Endothelial cell of umbilical vein (primary cell): Measurements from ENCODE around the gene LHFPL6. TPM values are rescaled to one million over a fixed set of nuclear protein-coding genes. Genes with fewer than 3 reads are reported as not detected.

Source experiments
- BruUV-seq: library from RNA; stranded (reverse); fragments of 400-500 nt; replicated peaks from 2 replicates; lab custom pipeline; 2021; lab: Mats Ljungman, UMichigan
- CTCF ChIA-PET: fragments of 300-600, 350-600 bp; sonication (Branson Sonifier 250); formaldehyde crosslinking; loops from one replicate; lab custom pipeline; 2021; ENCODE audit warnings: antibody characterized with exemption, inconsistent platforms; lab: Charles Lee
- POLR2A ChIA-PET: fragments of 300-600, 350-600 bp; sonication (Branson Sonifier 250); formaldehyde crosslinking; loops from one replicate; lab custom pipeline; 2021; ENCODE audit warnings: antibody characterized with exemption, inconsistent platforms; lab: Charles Lee
- DNase-seq: peaks from one replicate; pipeline ENCODE4 v3.0.0-alpha.2; 2011; ENCODE audit warnings: low read depth, low spot score
- FAIRE-seq: peaks from 2 replicates; lab custom pipeline; 2011; peaks lifted over from hg19 to GRCh38; lab: Jason Lieb, UNC
- H2AFZ ChIP-seq: 2 replicates; pipeline ENCODE4 v1.6.0; 2012; ENCODE audit warnings: low read depth, low read length, control low read depth, inconsistent platforms
- H3K27ac ChIP-seq: 2 replicates; pipeline ENCODE4 v1.5.1; 2011; ENCODE audit warnings: low read depth, mild to moderate bottlenecking, control low read depth, low read length, moderate library complexity; ENCODE audit not compliant: insufficient read depth
- H3K27me3 ChIP-seq, 2 experiments: 2 replicates each; pipeline versions ENCODE4 v1.6.0 to v1.6.1; 2011; ENCODE audit warnings: low read length in 2 of 2, mixed read lengths in 1 of 2; ENCODE audit not compliant: control insufficient read depth in 2 of 2, insufficient read depth in 2 of 2
- H3K36me3 ChIP-seq, 2 experiments: 2 replicates in 1 of 2; 3 replicates in 1 of 2; pipeline ENCODE4 v1.5.1; 2011; ENCODE audit warnings: low read length in 2 of 2, mild to moderate bottlenecking in 1 of 2, moderate library complexity in 1 of 2; ENCODE audit not compliant: control insufficient read depth in 2 of 2, insufficient read depth in 2 of 2; ENCODE audit errors: extremely low read depth in 1 of 2
- H3K4me1 ChIP-seq: 3 replicates; pipeline ENCODE4 v1.5.1; 2011; ENCODE audit warnings: mild to moderate bottlenecking, low read length; ENCODE audit not compliant: control insufficient read depth, insufficient read depth; ENCODE audit errors: extremely low read depth
- H3K4me2 ChIP-seq: 2 replicates; pipeline ENCODE4 v1.6.1; 2011; ENCODE audit warnings: low read length, control low read depth, mixed read lengths; ENCODE audit not compliant: insufficient read depth
- H3K4me3 ChIP-seq, 3 experiments: fragments of 200-600 bp in 1 of 3; sonication (generic), shearing (Covaris generic) in 1 of 3; replicated peaks in 1 of 3; 2 replicates each; pipeline ENCODE4 v1.5.1; 2011 to 2016; ENCODE audit warnings: control low read depth in 3 of 3, low read length in 3 of 3, mild to moderate bottlenecking in 2 of 3, inconsistent platforms in 1 of 3, low read depth in 1 of 3, moderate library complexity in 1 of 3; ENCODE audit not compliant: insufficient read depth in 1 of 3
- H3K79me2 ChIP-seq: 2 replicates; pipeline ENCODE4 v1.6.0; 2012; ENCODE audit warnings: low read length, inconsistent platforms; ENCODE audit not compliant: control insufficient read depth, insufficient read depth
- H3K9ac ChIP-seq: replicated peaks from 2 replicates; pipeline ENCODE3; 2011; ENCODE audit warnings: low read length, control low read depth; ENCODE audit not compliant: insufficient read depth; ENCODE audit errors: extremely low read depth
- H3K9me1 ChIP-seq: replicated peaks from 3 replicates; pipeline ENCODE4 v1.6.0; 2011; ENCODE audit warnings: mild to moderate bottlenecking, low read length; ENCODE audit not compliant: control insufficient read depth, insufficient read depth; ENCODE audit errors: extremely low read depth
- H3K9me3 ChIP-seq: replicated peaks from 2 replicates; pipeline ENCODE4 v1.5.1; 2012; ENCODE audit warnings: low read length, inconsistent platforms; ENCODE audit not compliant: control insufficient read depth, insufficient read depth
- H4K20me1 ChIP-seq: replicated peaks from 2 replicates; pipeline ENCODE3; 2011; ENCODE audit warnings: mild to moderate bottlenecking, low read length; ENCODE audit not compliant: control insufficient read depth, insufficient read depth; ENCODE audit errors: extremely low read depth
- CTCF ChIP-seq, 2 donors: IDR thresholded peaks; 1 replicate in 1 of 2; 2 replicates in 1 of 2; pipeline ENCODE4 v1.5.1; 2011; ENCODE audit warnings: low read length in 2 of 2, mild to moderate bottlenecking in 2 of 2, moderate library complexity in 2 of 2, control low read depth in 1 of 2, inconsistent platforms in 1 of 2, low read depth in 1 of 2; ENCODE audit not compliant: insufficient read depth in 1 of 2; ENCODE audit errors: extremely low read depth in 1 of 2
- EZH2 ChIP-seq: IDR thresholded peaks from 2 replicates; pipeline ENCODE4 v1.6.1; 2012; ENCODE audit warnings: borderline replicate concordance, low read depth, mild to moderate bottlenecking, moderate library complexity, low read length, inconsistent platforms; ENCODE audit not compliant: severe bottlenecking
- FOS ChIP-seq: IDR thresholded peaks from 2 replicates; pipeline ENCODE4 v1.6.1; 2011; ENCODE audit warnings: mild to moderate bottlenecking, low read length, moderate library complexity, borderline replicate concordance; ENCODE audit not compliant: insufficient read depth
- JUN ChIP-seq: IDR thresholded peaks from 2 replicates; pipeline ENCODE4 v1.6.1; 2011; ENCODE audit warnings: borderline replicate concordance, low read depth; ENCODE audit not compliant: insufficient read length, insufficient read depth
- MAX ChIP-seq: IDR thresholded peaks from 2 replicates; pipeline ENCODE4 v1.6.1; 2011; ENCODE audit not compliant: insufficient read depth, insufficient read length
- MYC ChIP-seq: IDR thresholded peaks from one replicate; pipeline ENCODE4 v1.6.1; 2011; ENCODE audit warnings: mild to moderate bottlenecking, low read depth, low read length
- POLR2A ChIP-seq: IDR thresholded peaks from 2 replicates; pipeline ENCODE4 v1.6.1; 2012; ENCODE audit warnings: low read depth, mild to moderate bottlenecking, control low read depth, low read length
- POLR2AphosphoS5 ChIP-seq: IDR thresholded peaks from 2 replicates; pipeline ENCODE4 v1.6.1; 2012; ENCODE audit warnings: low read depth, mild to moderate bottlenecking, control low read depth, low read length, moderate library complexity; ENCODE audit not compliant: insufficient read depth
- dilution Hi-C: fragments of 300-500 bp; cut with MboI; formaldehyde crosslinking; loops from one replicate; pipeline ENCODE4 v1.15.0; 2019; ENCODE audit warnings: low sequenced_read_pairs; ENCODE audit not compliant: extremely low pct_ligation_motif_present
- intact Hi-C: fragments of 100-400 bp; cut with micrococcal nuclease; formaldehyde crosslinking; loops from one replicate; pipeline ENCODE4 v1.10.0; 2022
- polyA plus RNA-seq, 4 experiments: library from polyadenylated mRNA; depleted of rRNA in 3 of 4; stranded (reverse) in 3 of 4; unstranded in 1 of 4; fragments of >200 nt; gene quantifications; 2 replicates each; pipeline versions ENCODE4 v1.2.1 to v1.2.3, GENCODE V29; 2011 to 2012; ENCODE audit warnings: missing spikeins in 1 of 4
- total RNA-seq: library from RNA; stranded (reverse); gene quantifications from 2 replicates; pipeline ENCODE4 v1.2.3, GENCODE V29; 2021

The LHFPL6 gene
- total and polyA plus RNA-seq, 2 donors (not counting 3 experiments of a cell fraction or from before 2014, with no cell fraction given), result 17.5 to 19.4 TPM

GRCh38 chr13:39336937-39337336, 266.1 kb downstream of the LHFPL6 start:
- no peaks in the 10 kb centered on the region for H4K20me1 ChIP-seq
- no peaks in the 10 kb centered on the region for H3K79me2 ChIP-seq
- dilution Hi-C loops, result no loop called here
- H3K9me3 ChIP-seq, result no peaks in the 10 kb centered on the region
- ChIA-PET CTCF (interaction anchor here (1.2 to 1.4 kb wide), 3 partner anchors 11 to 275 kb away, joined by 3 to 5 read pairs (median 4); no protein-coding TSS in a partner anchor), POLR2A (no interaction called here)
- no peaks in the 10 kb centered on the region for H3K27me3 ChIP-seq
- no peaks in the 10 kb centered on the region for H3K36me3 ChIP-seq
- no TSS peak for BruUV-seq
- FAIRE-seq (no peak), DNase-seq (no peak)
- H2AFZ ChIP-seq, result no peak overlapping the region
- TF ChIP-seq MYC (no peak), MAX (no peak), EZH2 (no peak), CTCF (IDR thresholded peaks at IDR 0.05; ENCODE audit: extremely low read depth in 1 of 2, insufficient read depth in 1 of 2, low read depth in 1 of 2, low read length in 2 of 2) (no peak), POLR2A (no peak)
- no peak overlapping the region for H3K4me3 ChIP-seq
- H3K4me1 ChIP-seq, result no peaks in the 10 kb centered on the region
- H3K9me1 ChIP-seq, result no peaks in the 10 kb centered on the region
- intact Hi-C loops, result no loop called here
- H3K9ac ChIP-seq, result no peak overlapping the region
- no peak overlapping the region for H3K27ac ChIP-seq
- no peak overlapping the region for H3K4me2 ChIP-seq

- no peak for FAIRE-seq
- H3K9me1 ChIP-seq, result no peaks in the 10 kb centered on the region
- H3K4me3 ChIP-seq, result no peak overlapping the region
- POLR2A ChIA-PET, result no interaction called here
- dilution Hi-C loops, result no loop called here
- no peak for DNase-seq
- H3K9me3 ChIP-seq, result no peaks in the 10 kb centered on the region
- TF ChIP-seq MYC (no peak), JUN (no peak), POLR2AphosphoS5 (no peak), CTCF (IDR thresholded peaks at IDR 0.05; ENCODE audit: extremely low read depth in 1 of 2, insufficient read depth in 1 of 2, low read depth in 1 of 2, low read length in 2 of 2) (no peak), FOS (no peak), MAX (no peak), POLR2A (no peak)
- no peaks in the 10 kb centered on the region for H3K4me1 ChIP-seq
- no peaks in the 10 kb centered on the region for H3K27me3 ChIP-seq
- H2AFZ ChIP-seq, result no peak overlapping the region
- H3K9ac ChIP-seq, result no peak overlapping the region
- BruUV-seq, result no TSS peak
- no peak overlapping the region for H3K27ac ChIP-seq
- intact Hi-C loops, result no loop called here
- H4K20me1 ChIP-seq, result no peaks in the 10 kb centered on the region
- no peak overlapping the region for H3K4me2 ChIP-seq
- no peaks in the 10 kb centered on the region for H3K79me2 ChIP-seq
- no peaks in the 10 kb centered on the region for H3K36me3 ChIP-seq
- CTCF ChIA-PET, result no interaction called here
Observed at GRCh38 chr13:39336207-39336606, 266.8 kb downstream of the LHFPL6 start.
